HEK293 (cell line): ENCODE results near the gene AOAH.

Experiments
- CTCF ChIA-PET: fragments of 350-600 bp; formaldehyde crosslinking; extraction: SDS; loops from one replicate; lab custom pipeline; 2021; ENCODE audit warnings: antibody characterized with exemption; lab: Yijun Ruan, JAX
- POLR2A ChIA-PET: fragments of 300-600 bp; formaldehyde crosslinking; extraction: SDS; loops from one replicate; lab custom pipeline; 2020; ENCODE audit warnings: antibody characterized with exemption, inconsistent platforms; lab: Yijun Ruan, JAX
- H3K27ac ChIP-seq: fragments of 200-500 bp; sonication (Bioruptor generic); 2 replicates; pipeline ENCODE4 v1.5.1; 2014; ENCODE audit warnings: low read depth, low read length, control low read depth, inconsistent platforms; ENCODE audit errors: extremely low read depth
- H3K36me3 ChIP-seq, 2 experiments: fragments of 200-500 bp in 1 of 2; sonication (Bioruptor generic) in 1 of 2; 1 replicate in 1 of 2; 2 replicates in 1 of 2; pipeline ENCODE4 v1.5.1; 2014 to 2017; ENCODE audit warnings: inconsistent platforms in 2 of 2, low read length in 2 of 2; ENCODE audit not compliant: control insufficient read depth in 2 of 2, insufficient read depth in 1 of 2
- H3K4me1 ChIP-seq: fragments of 200-500 bp; sonication (Bioruptor generic); 2 replicates; pipeline ENCODE4 v1.5.1; 2014; ENCODE audit warnings: mild to moderate bottlenecking, low read length, inconsistent platforms; ENCODE audit not compliant: control insufficient read depth, insufficient read depth
- H3K4me3 ChIP-seq: 2 replicates; pipeline ENCODE4 v1.5.1; 2011; ENCODE audit warnings: low read depth, mild to moderate bottlenecking, control low read depth, low read length, moderate library complexity
- H3K9me3 ChIP-seq: fragments of 200-500 bp; sonication (Bioruptor generic); 2 replicates; pipeline ENCODE4 v1.5.1; 2014; ENCODE audit warnings: low read depth, low read length, inconsistent platforms; ENCODE audit not compliant: control insufficient read depth, insufficient read depth
- ELK4 ChIP-seq: IDR thresholded peaks from 2 replicates; pipeline ENCODE4 v1.6.1; 2011; ENCODE audit warnings: mild to moderate bottlenecking, low read depth, low read length, borderline replicate concordance
- KLF17 ChIP-seq: fragments of 450-650 bp; formaldehyde crosslinking; IDR thresholded peaks from 2 replicates; pipeline ENCODE4 v1.5.1; 2016; ENCODE audit warnings: missing biosample characterization, missing genetic modification characterization
- KLF8 ChIP-seq: fragments of 450-650 bp; formaldehyde crosslinking; IDR thresholded peaks from 2 replicates; pipeline ENCODE4 v1.5.1; 2016; ENCODE audit warnings: missing biosample characterization, missing genetic modification characterization
- OVOL3 ChIP-seq: fragments of 450-650 bp; formaldehyde crosslinking; IDR thresholded peaks from 2 replicates; pipeline ENCODE4 v1.5.1; 2016; ENCODE audit warnings: missing biosample characterization, missing genetic modification characterization
- TRIM28 ChIP-seq: IDR thresholded peaks from 2 replicates; pipeline ENCODE4 v1.6.1; 2011; ENCODE audit warnings: low read length, control low read depth, borderline replicate concordance
- YY2 ChIP-seq: fragments of 450-650 bp; formaldehyde crosslinking; IDR thresholded peaks from 2 replicates; pipeline ENCODE4 v1.5.1; 2016; ENCODE audit warnings: missing biosample characterization, missing genetic modification characterization
- ZBTB1 ChIP-seq: fragments of 450-650 bp; formaldehyde crosslinking; IDR thresholded peaks from 2 replicates; pipeline ENCODE4 v1.5.1; 2016; ENCODE audit warnings: missing biosample characterization, missing genetic modification characterization
- ZNF19 ChIP-seq: fragments of 450-650 bp; formaldehyde crosslinking; IDR thresholded peaks from 2 replicates; pipeline ENCODE4; 2016; ENCODE audit warnings: missing biosample characterization, missing genetic modification characterization, low read depth
- ZNF24 ChIP-seq: fragments of 450-650 bp; formaldehyde crosslinking; IDR thresholded peaks from 2 replicates; pipeline ENCODE4 v1.5.1; 2016; ENCODE audit warnings: missing biosample characterization, missing genetic modification characterization
- ZNF248 ChIP-seq: fragments of 450-650 bp; formaldehyde crosslinking; IDR thresholded peaks from 2 replicates; pipeline ENCODE4 v1.5.1; 2017; ENCODE audit warnings: missing biosample characterization, missing genetic modification characterization
- ZNF280C ChIP-seq: fragments of 450-650 bp; formaldehyde crosslinking; IDR thresholded peaks from 2 replicates; pipeline ENCODE4 v1.5.1; 2016; ENCODE audit warnings: missing biosample characterization, missing genetic modification characterization
- ZNF280D ChIP-seq: fragments of 450-650 bp; formaldehyde crosslinking; IDR thresholded peaks from 2 replicates; pipeline ENCODE4 v1.5.1; 2016; ENCODE audit warnings: missing biosample characterization, missing genetic modification characterization
- ZNF350 ChIP-seq: fragments of 450-650 bp; formaldehyde crosslinking; IDR thresholded peaks from 2 replicates; pipeline ENCODE4 v1.5.0; 2017; ENCODE audit warnings: missing biosample characterization, mild to moderate bottlenecking, missing genetic modification characterization
- ZNF354C ChIP-seq: fragments of 450-650 bp; formaldehyde crosslinking; IDR thresholded peaks from 2 replicates; pipeline ENCODE4 v1.5.1; 2016; ENCODE audit warnings: missing biosample characterization, missing genetic modification characterization, low read depth, borderline replicate concordance
- ZNF37A ChIP-seq: fragments of 450-650 bp; IDR thresholded peaks from 2 replicates; pipeline ENCODE4 v1.5.1; 2018; ENCODE audit warnings: missing biosample characterization, missing genetic modification characterization
- ZNF48 ChIP-seq: fragments of 450-650 bp; formaldehyde crosslinking; IDR thresholded peaks from 2 replicates; pipeline ENCODE4 v1.5.1; 2016; ENCODE audit warnings: missing biosample characterization, missing genetic modification characterization
- ZNF513 ChIP-seq: fragments of 450-650 bp; IDR thresholded peaks from 2 replicates; pipeline ENCODE4 v1.5.1; 2018; ENCODE audit warnings: missing biosample characterization, missing genetic modification characterization
- ZNF549 ChIP-seq: fragments of 450-650 bp; IDR thresholded peaks from 2 replicates; pipeline ENCODE4 v1.5.1; 2018; ENCODE audit warnings: missing biosample characterization, missing genetic modification characterization, mild to moderate bottlenecking, inconsistent platforms, moderate library complexity
- ZNF561 ChIP-seq: fragments of 450-650 bp; IDR thresholded peaks from 2 replicates; pipeline ENCODE4 v1.5.1; 2018; ENCODE audit warnings: missing biosample characterization, missing genetic modification characterization, borderline replicate concordance
- ZNF596 ChIP-seq: fragments of 450-650 bp; IDR thresholded peaks from 2 replicates; pipeline ENCODE4 v1.5.0; 2018; ENCODE audit warnings: missing biosample characterization, mild to moderate bottlenecking, missing genetic modification characterization, moderate library complexity
- ZNF785 ChIP-seq: fragments of 450-650 bp; formaldehyde crosslinking; IDR thresholded peaks from 2 replicates; pipeline ENCODE4 v1.5.1; 2016; ENCODE audit warnings: missing biosample characterization, missing genetic modification characterization
- ZNF792 ChIP-seq: fragments of 450-650 bp; formaldehyde crosslinking; IDR thresholded peaks from 2 replicates; pipeline ENCODE4 v1.5.1; 2016; ENCODE audit warnings: missing biosample characterization, missing genetic modification characterization
- ZNF843 ChIP-seq: fragments of 450-650 bp; formaldehyde crosslinking; IDR thresholded peaks from 2 replicates; pipeline ENCODE4 v1.5.1; 2016; ENCODE audit warnings: missing biosample characterization, missing genetic modification characterization
- ZSCAN16 ChIP-seq: fragments of 450-650 bp; formaldehyde crosslinking; IDR thresholded peaks from 2 replicates; pipeline ENCODE4 v1.5.1; 2016; ENCODE audit warnings: missing biosample characterization, missing genetic modification characterization

Gene AOAH

GRCh38 chr7:36761835-36762234, 37.5 kb upstream of the AOAH start (continued):
- TF ChIP-seq OVOL3 (tag by site-specific recombination) (no peak), ZNF350 (tag by site-specific recombination) (no peak), TRIM28 (no peak), ZNF785 (tag by site-specific recombination) (no peak), ZNF280D (tag by site-specific recombination) (no peak), ZNF24 (tag by site-specific recombination) (no peak), ZNF354C (tag by site-specific recombination) (no peak), KLF17 (no peak)

GRCh38 chr7:36760856-36761762, 36.8 kb upstream of the AOAH start:
- Histone ChIP-seq H3K36me3 (no peaks in the 10 kb centered on the region), H3K9me3 (no peaks in the 10 kb centered on the region), H3K4me3 (no peak overlapping the region), H3K27ac (no peak overlapping the region), H3K4me1 (no peaks in the 10 kb centered on the region)
- POLR2A ChIA-PET: interaction anchor here (0.6 kb wide), 1 partner anchor 210 kb away, joined by 3 read pairs; no protein-coding TSS in a partner anchor
- CTCF ChIA-PET: interaction anchor here (0.9 kb wide), 1 partner anchor 225 kb away, joined by 4 read pairs; no protein-coding TSS in a partner anchor
- TF ChIP-seq ZNF37A (tag by site-specific recombination) (no peak), ZSCAN16 (tag by site-specific recombination) (no peak), ZNF792 (tag by site-specific recombination) (no peak), ZNF596 (tag by site-specific recombination) (no peak), ZNF280C (tag by site-specific recombination) (no peak), ZNF48 (tag by site-specific recombination) (no peak), KLF17 (no peak), ZBTB1 (tag by site-specific recombination) (no peak), ZNF843 (no peak), ZNF549 (tag by site-specific recombination) (no peak), KLF8 (tag by site-specific recombination) (no peak), ZNF561 (tag by site-specific recombination) (no peak), YY2 (tag by site-specific recombination) (no peak), ZNF19 (tag by site-specific recombination) (no peak), ZNF513 (no peak), ZNF785 (tag by site-specific recombination) (no peak), ZNF248 (tag by site-specific recombination) (no peak), ELK4 (no peak)
